Transverse colon (tissue), 4 donors: ENCODE measurements around the gene UBA6. TPM values are rescaled to one million over a fixed set of nuclear protein-coding genes. Genes with fewer than 3 reads are reported as not detected.
"Not testable (repeated sequence)": the region's sequence is repeated elsewhere in the genome, so short reads cannot be mapped to it uniquely, and the experiment has no call there.

ENCODE experiments used
- DNase-seq: peaks from one replicate; pipeline ENCODE4 v3.0.0-alpha.2; 2019
- H3K27ac ChIP-seq, 4 donors: fragments of 200-600 bp; sonication (generic); 2 replicates each; pipeline ENCODE4 v1.5.1; 2016 to 2018; ENCODE audit warnings: inconsistent platforms in 4 of 4
- H3K27me3 ChIP-seq: fragments of 200-600 bp; sonication (generic); 2 replicates; pipeline ENCODE4 v1.5.1; 2017; ENCODE audit warnings: inconsistent platforms
- H3K36me3 ChIP-seq, 4 donors: fragments of 200-600 bp; sonication (generic); 2 replicates each; pipeline ENCODE4 v1.5.1; 2017 to 2019; ENCODE audit warnings: inconsistent platforms in 4 of 4
- H3K4me1 ChIP-seq, 4 donors: fragments of 200-600 bp; sonication (generic); 2 replicates each; pipeline ENCODE4 v1.5.1; 2017 to 2020; ENCODE audit warnings: inconsistent platforms in 4 of 4
- H3K4me3 ChIP-seq, 4 donors: fragments of 200-600 bp; sonication (generic); 1 replicate in 1 of 4; 2 replicates in 3 of 4; pipeline versions ENCODE4 v1.5.1 to v1.6.1; 2017 to 2019; ENCODE audit warnings: inconsistent platforms in 4 of 4
- H3K9me3 ChIP-seq, 2 donors: fragments of 200-600 bp; sonication (generic); 2 replicates each; pipeline ENCODE4 v1.5.1; 2017 to 2019; ENCODE audit warnings: inconsistent platforms in 2 of 2
- CTCF ChIP-seq, 5 experiments: fragments of 200-600 bp in 3 of 5; fragments of 450-650 bp in 2 of 5; sonication (generic) in 3 of 5; IDR thresholded peaks; 1 replicate in 2 of 5; 2 replicates in 3 of 5; pipeline ENCODE4 v1.5.1; 2016 to 2017; ENCODE audit warnings: antibody characterized with exemption in 5 of 5, inconsistent platforms in 3 of 5, mild to moderate bottlenecking in 2 of 5, moderate library complexity in 1 of 5
- EP300 ChIP-seq: sonication (generic); formaldehyde crosslinking; IDR thresholded peaks from one replicate; pipeline ENCODE4 v1.6.1; 2017; ENCODE audit warnings: antibody characterized with exemption, low read depth
- POLR2A ChIP-seq: fragments of 450-650 bp; IDR thresholded peaks from one replicate; pipeline ENCODE4 v1.6.1; 2016; ENCODE audit warnings: antibody characterized with exemption, mild to moderate bottlenecking, moderate library complexity
- POLR2AphosphoS5 ChIP-seq, 3 donors: sonication (generic); formaldehyde crosslinking; IDR thresholded peaks; one replicate each; pipeline ENCODE4 v1.6.1; 2016; ENCODE audit warnings: antibody characterized with exemption in 3 of 3
- WGBS, 2 donors: methylation state at CpG; one replicate each; pipeline ENCODE4 v1.1.5; 2018; ENCODE audit warnings: low coverage in 1 of 2; 5-methylcytosine and 5-hydroxymethylcytosine counted together
- in situ Hi-C, 4 donors: fragments of 200-750 bp; cut with MboI; loops; one replicate each; pipeline versions ENCODE4 v1.15.0 to v1.15.1; 2017; ENCODE audit warnings: low sequenced_read_pairs in 3 of 4, low pct_ligation_motif_present in 1 of 4, low pct_unique_long_range_greater_than_20kb in 1 of 4
- intact Hi-C: fragments of 100-400 bp; cut with DNase I; formaldehyde crosslinking; loops from one replicate; pipeline ENCODE4 v1.15.1; 2023; ENCODE audit warnings: low total_unique reads
- total RNA-seq, 4 donors: library from RNA; depleted of rRNA; stranded (reverse); fragments of >200 nt; gene quantifications; one replicate each; pipeline ENCODE4 v1.1.0, GENCODE V29; 2016

UBA6 gene
- total RNA-seq, 4 donors from 2014 or later, result 20.9 to 52.7 (median 48.6) TPM

GRCh38 chr4:67713529-67714247 lies 12.7 kb upstream of the UBA6 start:
- no peaks in the 10 kb centered on the region for H3K9me3 ChIP-seq
- no peaks in the 10 kb centered on the region for H3K27me3 ChIP-seq
- no peaks in the 10 kb centered on the region for H3K36me3 ChIP-seq
- 76 to 87% methylated on average over 7 to 12 of the region's 12 CpGs for WGBS, 2 donors
- no peaks in the 10 kb centered on the region for H3K4me1 ChIP-seq
- H3K27ac ChIP-seq, result no peak overlapping the region
- intact Hi-C loops, result no loop called here
- TF ChIP-seq EP300 (no peak), POLR2A (no peak), CTCF (IDR thresholded peaks at IDR 0.05) (no peak), POLR2AphosphoS5 (IDR thresholded peaks at IDR 0.05) (no peak)
- in situ Hi-C loops, result no loop called here
- no peak overlapping the region for H3K4me3 ChIP-seq
- no peak for DNase-seq

- Histone ChIP-seq H3K4me1 (no peaks in the 10 kb centered on the region), H3K27ac (no peak overlapping the region), H3K27me3 (no peaks in the 10 kb centered on the region), H3K36me3 (no peaks in the 10 kb centered on the region), H3K9me3 (no peaks in the 10 kb centered on the region), H3K4me3 (no peak overlapping the region)
- intact Hi-C loops, result no loop called here
- TF ChIP-seq POLR2A (no peak), CTCF (IDR thresholded peaks at IDR 0.05) (no peak), EP300 (no peak), POLR2AphosphoS5 (IDR thresholded peaks at IDR 0.05) (no peak)
- no peak for DNase-seq
- WGBS, 2 donors, result 87 to 100% methylated on average over 3 to 7 of the region's 7 CpGs
- in situ Hi-C loops, result no loop called here
Measured at GRCh38 chr4:67712650-67713528, 11.9 kb upstream of the UBA6 start.

- TF ChIP-seq EP300 (no peak), POLR2AphosphoS5 (IDR thresholded peaks at IDR 0.05) (no peak), POLR2A (no peak), CTCF (IDR thresholded peaks at IDR 0.05) (no peak)
- H3K4me3 ChIP-seq, result no peak overlapping the region
- no peaks in the 10 kb centered on the region for H3K27me3 ChIP-seq
- no peak overlapping the region for H3K27ac ChIP-seq
- intact Hi-C loops, result no loop called here
- no peak for DNase-seq
- 80% methylated on average over 3 of the region's 3 CpGs; no CpG with 5 or more reads in 1 of the 2 donors for WGBS, 2 donors
- no peaks in the 10 kb centered on the region for H3K36me3 ChIP-seq
- H3K9me3 ChIP-seq, result no peaks in the 10 kb centered on the region
- in situ Hi-C loops, result no loop called here
- no peaks in the 10 kb centered on the region for H3K4me1 ChIP-seq
Measured at GRCh38 chr4:67712000-67712625, 11.2 kb upstream of the UBA6 start.

GRCh38 chr4:67706682-67707081 lies 5.7 kb upstream of the UBA6 start:
- H3K36me3 ChIP-seq, H3K27me3 ChIP-seq, DNase-seq, H3K4me1 ChIP-seq, H3K4me3 ChIP-seq, in situ Hi-C loops, H3K27ac ChIP-seq, intact Hi-C loops, H3K9me3 ChIP-seq: not testable (repeated sequence)
- WGBS, 2 donors, result 71 to 94% methylated on average over 1 to 3 of the region's 3 CpGs
